Keratinocyte (primary cell): ENCODE results near the gene IFNA2.
A peak's percentile ranks its signal among the peaks of the same experiment; 100 is the strongest.

Experiments used
- EZH2 ChIP-seq: IDR thresholded peaks from one replicate; pipeline ENCODE4 v1.6.1; 2012; ENCODE audit warnings: inconsistent platforms, mild to moderate bottlenecking, low read length, moderate library complexity
- TF ChIP-seq, protein P1 (sequence below), 3 experiments: IDR thresholded peaks in 1 of 3; conservative IDR thresholded peaks in 1 of 3; optimal IDR thresholded peaks in 1 of 3; 2 replicates in 2 of 3; 3 replicates in 1 of 3; pipeline versions ENCODE3 to v1.5.1; 2011; ENCODE audit warnings: low read length in 3 of 3, mild to moderate bottlenecking in 3 of 3, moderate library complexity in 2 of 3, control low read depth in 1 of 3, inconsistent platforms in 1 of 3; ENCODE audit not compliant: insufficient read depth in 2 of 3; ENCODE audit errors: extremely low read depth in 1 of 3

DNA sequence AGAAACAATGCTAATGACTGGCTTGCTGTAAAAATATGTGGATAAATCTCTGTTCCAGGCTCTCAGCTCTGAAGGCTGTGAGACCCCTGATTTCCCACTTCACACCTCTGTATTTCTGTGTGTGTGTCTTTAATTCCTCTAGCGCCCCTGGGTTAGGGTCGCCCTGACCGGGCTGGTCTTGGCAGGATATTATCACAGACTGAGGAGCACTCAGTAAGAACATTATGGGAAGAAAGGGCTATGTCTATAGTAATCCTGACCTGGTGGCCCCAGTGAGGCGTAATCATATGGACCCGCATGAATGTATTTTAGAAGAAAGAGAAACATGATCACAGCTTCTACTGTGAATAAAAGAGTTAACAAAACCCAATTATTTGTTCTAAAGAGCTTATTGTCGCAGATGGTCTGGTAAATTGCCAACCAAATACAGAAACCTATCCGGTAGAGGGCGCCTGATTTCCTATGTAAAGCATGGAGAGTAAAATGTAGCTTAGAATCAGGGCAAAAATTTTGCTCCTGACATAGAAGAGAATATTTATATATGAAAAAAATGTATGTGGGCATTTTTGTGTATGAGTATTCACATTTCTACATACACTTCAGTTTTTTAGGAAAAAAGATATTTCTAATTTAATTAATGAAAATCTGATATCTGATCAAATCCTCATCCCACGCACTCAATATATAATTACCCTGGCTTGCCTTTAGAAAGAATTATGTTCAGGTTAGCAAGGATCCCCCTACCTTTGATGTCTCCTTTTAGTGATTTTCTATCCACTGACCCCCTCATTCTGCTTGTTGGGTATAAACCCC is 49.2 kb upstream of the IFNA2 start:
- TF ChIP-seq, protein P1, sequence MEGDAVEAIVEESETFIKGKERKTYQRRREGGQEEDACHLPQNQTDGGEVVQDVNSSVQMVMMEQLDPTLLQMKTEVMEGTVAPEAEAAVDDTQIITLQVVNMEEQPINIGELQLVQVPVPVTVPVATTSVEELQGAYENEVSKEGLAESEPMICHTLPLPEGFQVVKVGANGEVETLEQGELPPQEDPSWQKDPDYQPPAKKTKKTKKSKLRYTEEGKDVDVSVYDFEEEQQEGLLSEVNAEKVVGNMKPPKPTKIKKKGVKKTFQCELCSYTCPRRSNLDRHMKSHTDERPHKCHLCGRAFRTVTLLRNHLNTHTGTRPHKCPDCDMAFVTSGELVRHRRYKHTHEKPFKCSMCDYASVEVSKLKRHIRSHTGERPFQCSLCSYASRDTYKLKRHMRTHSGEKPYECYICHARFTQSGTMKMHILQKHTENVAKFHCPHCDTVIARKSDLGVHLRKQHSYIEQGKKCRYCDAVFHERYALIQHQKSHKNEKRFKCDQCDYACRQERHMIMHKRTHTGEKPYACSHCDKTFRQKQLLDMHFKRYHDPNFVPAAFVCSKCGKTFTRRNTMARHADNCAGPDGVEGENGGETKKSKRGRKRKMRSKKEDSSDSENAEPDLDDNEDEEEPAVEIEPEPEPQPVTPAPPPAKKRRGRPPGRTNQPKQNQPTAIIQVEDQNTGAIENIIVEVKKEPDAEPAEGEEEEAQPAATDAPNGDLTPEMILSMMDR (optimal IDR thresholded peaks at IDR 0.05 in 1 of 3, IDR thresholded peaks at IDR 0.05 in 1 of 3, conservative IDR thresholded peaks at IDR 0.05 in 1 of 3; ENCODE audit: extremely low read depth in 1 of 3, insufficient read depth in 2 of 3, low read length in 3 of 3): peak in 2 of 3 experiments; percentile 26 to 46
- no peak for TF ChIP-seq EZH2
